Measurements from ENCODE around the gene UNC93A. TPM values are rescaled to one million over a fixed set of nuclear protein-coding genes. Genes with fewer than 3 reads are reported as not detected.

The UNC93A gene
- total and polyA plus RNA-seq, 9 of the 15 experiments (the other 6 are each of a cell fraction or from before 2014, with no cell fraction given): not detected

DNA sequence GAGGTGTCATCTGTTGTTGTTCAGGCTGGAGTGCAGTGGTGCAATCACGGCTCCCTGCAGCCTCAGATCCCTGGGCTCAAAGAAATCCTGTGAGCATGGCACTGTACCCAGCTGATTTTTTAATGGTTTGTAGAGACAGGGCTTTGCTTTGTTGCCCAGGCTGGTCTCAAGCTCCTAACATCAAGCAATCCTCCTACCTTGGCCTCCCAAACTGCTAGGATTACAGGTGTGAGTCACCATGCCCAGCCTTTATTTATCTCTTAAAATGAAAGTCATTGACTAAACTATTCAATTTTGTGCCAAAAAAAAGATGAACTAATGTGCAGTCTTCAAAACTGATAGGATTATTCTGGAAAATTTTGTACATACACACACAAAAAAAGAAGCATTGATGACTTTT lies 38.8 kb upstream of the UNC93A start (continued):
- TF ChIP-seq, protein P1, sequence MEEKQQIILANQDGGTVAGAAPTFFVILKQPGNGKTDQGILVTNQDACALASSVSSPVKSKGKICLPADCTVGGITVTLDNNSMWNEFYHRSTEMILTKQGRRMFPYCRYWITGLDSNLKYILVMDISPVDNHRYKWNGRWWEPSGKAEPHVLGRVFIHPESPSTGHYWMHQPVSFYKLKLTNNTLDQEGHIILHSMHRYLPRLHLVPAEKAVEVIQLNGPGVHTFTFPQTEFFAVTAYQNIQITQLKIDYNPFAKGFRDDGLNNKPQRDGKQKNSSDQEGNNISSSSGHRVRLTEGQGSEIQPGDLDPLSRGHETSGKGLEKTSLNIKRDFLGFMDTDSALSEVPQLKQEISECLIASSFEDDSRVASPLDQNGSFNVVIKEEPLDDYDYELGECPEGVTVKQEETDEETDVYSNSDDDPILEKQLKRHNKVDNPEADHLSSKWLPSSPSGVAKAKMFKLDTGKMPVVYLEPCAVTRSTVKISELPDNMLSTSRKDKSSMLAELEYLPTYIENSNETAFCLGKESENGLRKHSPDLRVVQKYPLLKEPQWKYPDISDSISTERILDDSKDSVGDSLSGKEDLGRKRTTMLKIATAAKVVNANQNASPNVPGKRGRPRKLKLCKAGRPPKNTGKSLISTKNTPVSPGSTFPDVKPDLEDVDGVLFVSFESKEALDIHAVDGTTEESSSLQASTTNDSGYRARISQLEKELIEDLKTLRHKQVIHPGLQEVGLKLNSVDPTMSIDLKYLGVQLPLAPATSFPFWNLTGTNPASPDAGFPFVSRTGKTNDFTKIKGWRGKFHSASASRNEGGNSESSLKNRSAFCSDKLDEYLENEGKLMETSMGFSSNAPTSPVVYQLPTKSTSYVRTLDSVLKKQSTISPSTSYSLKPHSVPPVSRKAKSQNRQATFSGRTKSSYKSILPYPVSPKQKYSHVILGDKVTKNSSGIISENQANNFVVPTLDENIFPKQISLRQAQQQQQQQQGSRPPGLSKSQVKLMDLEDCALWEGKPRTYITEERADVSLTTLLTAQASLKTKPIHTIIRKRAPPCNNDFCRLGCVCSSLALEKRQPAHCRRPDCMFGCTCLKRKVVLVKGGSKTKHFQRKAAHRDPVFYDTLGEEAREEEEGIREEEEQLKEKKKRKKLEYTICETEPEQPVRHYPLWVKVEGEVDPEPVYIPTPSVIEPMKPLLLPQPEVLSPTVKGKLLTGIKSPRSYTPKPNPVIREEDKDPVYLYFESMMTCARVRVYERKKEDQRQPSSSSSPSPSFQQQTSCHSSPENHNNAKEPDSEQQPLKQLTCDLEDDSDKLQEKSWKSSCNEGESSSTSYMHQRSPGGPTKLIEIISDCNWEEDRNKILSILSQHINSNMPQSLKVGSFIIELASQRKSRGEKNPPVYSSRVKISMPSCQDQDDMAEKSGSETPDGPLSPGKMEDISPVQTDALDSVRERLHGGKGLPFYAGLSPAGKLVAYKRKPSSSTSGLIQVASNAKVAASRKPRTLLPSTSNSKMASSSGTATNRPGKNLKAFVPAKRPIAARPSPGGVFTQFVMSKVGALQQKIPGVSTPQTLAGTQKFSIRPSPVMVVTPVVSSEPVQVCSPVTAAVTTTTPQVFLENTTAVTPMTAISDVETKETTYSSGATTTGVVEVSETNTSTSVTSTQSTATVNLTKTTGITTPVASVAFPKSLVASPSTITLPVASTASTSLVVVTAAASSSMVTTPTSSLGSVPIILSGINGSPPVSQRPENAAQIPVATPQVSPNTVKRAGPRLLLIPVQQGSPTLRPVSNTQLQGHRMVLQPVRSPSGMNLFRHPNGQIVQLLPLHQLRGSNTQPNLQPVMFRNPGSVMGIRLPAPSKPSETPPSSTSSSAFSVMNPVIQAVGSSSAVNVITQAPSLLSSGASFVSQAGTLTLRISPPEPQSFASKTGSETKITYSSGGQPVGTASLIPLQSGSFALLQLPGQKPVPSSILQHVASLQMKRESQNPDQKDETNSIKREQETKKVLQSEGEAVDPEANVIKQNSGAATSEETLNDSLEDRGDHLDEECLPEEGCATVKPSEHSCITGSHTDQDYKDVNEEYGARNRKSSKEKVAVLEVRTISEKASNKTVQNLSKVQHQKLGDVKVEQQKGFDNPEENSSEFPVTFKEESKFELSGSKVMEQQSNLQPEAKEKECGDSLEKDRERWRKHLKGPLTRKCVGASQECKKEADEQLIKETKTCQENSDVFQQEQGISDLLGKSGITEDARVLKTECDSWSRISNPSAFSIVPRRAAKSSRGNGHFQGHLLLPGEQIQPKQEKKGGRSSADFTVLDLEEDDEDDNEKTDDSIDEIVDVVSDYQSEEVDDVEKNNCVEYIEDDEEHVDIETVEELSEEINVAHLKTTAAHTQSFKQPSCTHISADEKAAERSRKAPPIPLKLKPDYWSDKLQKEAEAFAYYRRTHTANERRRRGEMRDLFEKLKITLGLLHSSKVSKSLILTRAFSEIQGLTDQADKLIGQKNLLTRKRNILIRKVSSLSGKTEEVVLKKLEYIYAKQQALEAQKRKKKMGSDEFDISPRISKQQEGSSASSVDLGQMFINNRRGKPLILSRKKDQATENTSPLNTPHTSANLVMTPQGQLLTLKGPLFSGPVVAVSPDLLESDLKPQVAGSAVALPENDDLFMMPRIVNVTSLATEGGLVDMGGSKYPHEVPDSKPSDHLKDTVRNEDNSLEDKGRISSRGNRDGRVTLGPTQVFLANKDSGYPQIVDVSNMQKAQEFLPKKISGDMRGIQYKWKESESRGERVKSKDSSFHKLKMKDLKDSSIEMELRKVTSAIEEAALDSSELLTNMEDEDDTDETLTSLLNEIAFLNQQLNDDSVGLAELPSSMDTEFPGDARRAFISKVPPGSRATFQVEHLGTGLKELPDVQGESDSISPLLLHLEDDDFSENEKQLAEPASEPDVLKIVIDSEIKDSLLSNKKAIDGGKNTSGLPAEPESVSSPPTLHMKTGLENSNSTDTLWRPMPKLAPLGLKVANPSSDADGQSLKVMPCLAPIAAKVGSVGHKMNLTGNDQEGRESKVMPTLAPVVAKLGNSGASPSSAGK (IDR thresholded peaks at IDR 0.05): no peak
- TF ChIP-seq DIDO1 (tag; IDR thresholded peaks at IDR 0.05; ENCODE audit: low read depth): no peak
